Progenitor cell of endocrine pancreas (in vitro differentiated cells): ENCODE results near the gene NOG. TPM values are rescaled to one million over a fixed set of nuclear protein-coding genes. Genes with fewer than 3 reads are reported as not detected.

Source experiments
- DNase-seq: peaks from one replicate; pipeline ENCODE4 v3.0.0; 2021; ENCODE audit warnings: low spot score; ENCODE audit not compliant: unreplicated experiment
- H3K27ac Mint-ChIP-seq: 2 replicates; pipeline ENCODE4 v1.8.0; 2021; ENCODE audit warnings: mild to moderate bottlenecking, moderate library complexity, mixed read lengths
- H3K27me3 Mint-ChIP-seq: 2 replicates; pipeline ENCODE4 v1.8.0; 2021; ENCODE audit warnings: mixed read lengths
- H3K36me3 Mint-ChIP-seq: 2 replicates; pipeline ENCODE4 v1.8.0; 2022; ENCODE audit warnings: mixed read lengths; ENCODE audit not compliant: insufficient read depth
- H3K4me1 Mint-ChIP-seq: 2 replicates; pipeline ENCODE4 v1.8.0; 2021; ENCODE audit warnings: low read depth, mixed read lengths
- H3K4me3 Mint-ChIP-seq: 2 replicates; pipeline ENCODE4 v1.8.0; 2021; ENCODE audit warnings: low read depth, mild to moderate bottlenecking, moderate library complexity, mixed read lengths
- H3K9me3 Mint-ChIP-seq: 2 replicates; pipeline ENCODE4 v1.8.0; 2021; ENCODE audit warnings: low read depth, mixed read lengths
- total RNA-seq: library from RNA; stranded (reverse); gene quantifications from 2 replicates; pipeline ENCODE4 v1.2.1, GENCODE V29; 2021
- TF ChIP-seq, protein P1 (sequence below): fragments of 200-600 bp; sonication (generic); IDR thresholded peaks from one replicate; pipeline ENCODE4 v1.5.0; 2021; ENCODE audit warnings: antibody characterized with exemption, mild to moderate bottlenecking; ENCODE audit not compliant: unreplicated experiment

Gene NOG
- total RNA-seq, 1 donor from 2014 or later: 0.24 TPM

GRCh38 chr17:56610321-56610720 is 16.8 kb downstream of the NOG start:
- DNase-seq: no peak
- Mint-ChIP-seq H3K4me1 (peaks cover 3% of the 10 kb centered on the region), H3K27ac (no peak overlapping the region), H3K36me3 (no peaks in the 10 kb centered on the region), H3K27me3 (peaks cover 29% of the 10 kb centered on the region), H3K9me3 (no peaks in the 10 kb centered on the region), H3K4me3 (no peak overlapping the region)
- TF ChIP-seq, protein P1, sequence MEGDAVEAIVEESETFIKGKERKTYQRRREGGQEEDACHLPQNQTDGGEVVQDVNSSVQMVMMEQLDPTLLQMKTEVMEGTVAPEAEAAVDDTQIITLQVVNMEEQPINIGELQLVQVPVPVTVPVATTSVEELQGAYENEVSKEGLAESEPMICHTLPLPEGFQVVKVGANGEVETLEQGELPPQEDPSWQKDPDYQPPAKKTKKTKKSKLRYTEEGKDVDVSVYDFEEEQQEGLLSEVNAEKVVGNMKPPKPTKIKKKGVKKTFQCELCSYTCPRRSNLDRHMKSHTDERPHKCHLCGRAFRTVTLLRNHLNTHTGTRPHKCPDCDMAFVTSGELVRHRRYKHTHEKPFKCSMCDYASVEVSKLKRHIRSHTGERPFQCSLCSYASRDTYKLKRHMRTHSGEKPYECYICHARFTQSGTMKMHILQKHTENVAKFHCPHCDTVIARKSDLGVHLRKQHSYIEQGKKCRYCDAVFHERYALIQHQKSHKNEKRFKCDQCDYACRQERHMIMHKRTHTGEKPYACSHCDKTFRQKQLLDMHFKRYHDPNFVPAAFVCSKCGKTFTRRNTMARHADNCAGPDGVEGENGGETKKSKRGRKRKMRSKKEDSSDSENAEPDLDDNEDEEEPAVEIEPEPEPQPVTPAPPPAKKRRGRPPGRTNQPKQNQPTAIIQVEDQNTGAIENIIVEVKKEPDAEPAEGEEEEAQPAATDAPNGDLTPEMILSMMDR: no peak

GRCh38 chr17:56613131-56613530 is 19.6 kb downstream of the NOG start:
- DNase-seq: no peak
- Mint-ChIP-seq H3K9me3 (no peaks in the 10 kb centered on the region), H3K27ac (no peak overlapping the region), H3K4me3 (no peak overlapping the region), H3K27me3 (peaks cover 23% of the 10 kb centered on the region), H3K4me1 (peaks cover 3% of the 10 kb centered on the region), H3K36me3 (no peaks in the 10 kb centered on the region)
- TF ChIP-seq, protein P1: no peak

DNA sequence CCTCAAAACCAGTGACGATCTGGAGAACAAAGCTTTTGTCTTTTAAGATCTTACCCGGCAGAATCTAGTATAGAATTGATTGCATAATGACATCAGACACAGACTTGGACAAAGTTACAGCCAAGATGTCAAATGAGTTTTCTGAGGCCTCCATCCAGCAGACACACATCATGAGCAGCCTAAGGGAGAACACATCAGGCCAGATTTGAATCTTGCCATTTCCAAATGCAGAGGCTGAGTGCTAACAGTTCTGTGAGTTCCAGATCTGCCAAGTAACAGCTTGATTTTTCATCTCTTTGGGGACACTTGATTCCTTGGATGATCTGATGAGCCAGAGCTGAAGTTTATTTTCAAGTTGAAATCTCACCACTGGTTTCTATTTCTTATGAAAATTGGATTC is 21.0 kb downstream of the NOG start:
- H3K36me3 Mint-ChIP-seq: no peaks in the 10 kb centered on the region
- H3K27me3 Mint-ChIP-seq: peaks cover 20% of the 10 kb centered on the region
- H3K9me3 Mint-ChIP-seq: no peaks in the 10 kb centered on the region
- no peak overlapping the region for H3K27ac Mint-ChIP-seq
- DNase-seq: no peak
- H3K4me1 Mint-ChIP-seq: peaks cover 3% of the 10 kb centered on the region
- TF ChIP-seq, protein P1: no peak
- H3K4me3 Mint-ChIP-seq: no peak overlapping the region

GRCh38 chr17:56616239-56616638 is 22.7 kb downstream of the NOG start:
- peaks cover 18% of the 10 kb centered on the region for H3K27me3 Mint-ChIP-seq
- H3K27ac Mint-ChIP-seq: no peak overlapping the region

GRCh38 chr17:56623383-56623782 is 29.9 kb downstream of the NOG start:
- Mint-ChIP-seq H3K4me1 (no peaks in the 10 kb centered on the region), H3K9me3 (no peaks in the 10 kb centered on the region), H3K36me3 (no peaks in the 10 kb centered on the region), H3K27ac (no peak overlapping the region), H3K4me3 (no peak overlapping the region), H3K27me3 (peaks cover 29% of the 10 kb centered on the region)
- no peak for DNase-seq
- TF ChIP-seq, protein P1: no peak

More at GRCh38 chr17:56616239-56616638, 22.7 kb downstream of the NOG start:
- peaks cover 3% of the 10 kb centered on the region for H3K4me1 Mint-ChIP-seq
- H3K4me3 Mint-ChIP-seq: no peak overlapping the region
- no peaks in the 10 kb centered on the region for H3K9me3 Mint-ChIP-seq
- no peak for DNase-seq
- H3K36me3 Mint-ChIP-seq: no peaks in the 10 kb centered on the region
- TF ChIP-seq, protein P1: no peak
